DMS 273 (cell line): ENCODE results near the gene LRP11.

Experiments
- DNase-seq: peaks from one replicate; lab custom pipeline; 2025; ENCODE audit not compliant: unreplicated experiment; lab: John Stamatoyannopoulos, UW

Gene LRP11

GRCh38 chr6:149806127-149806526, 58.0 kb downstream of the LRP11 start:
- DNase-seq = no peak

GRCh38 chr6:149783551-149783950, 80.6 kb downstream of the LRP11 start:
- no peak for DNase-seq

- no peak for DNase-seq
Measured at GRCh38 chr6:149782337-149782736, 81.8 kb downstream of the LRP11 start.

GRCh38 chr6:149781715-149782114, 82.4 kb downstream of the LRP11 start:
- no peak for DNase-seq

GRCh38 chr6:149779644-149779963, 84.6 kb downstream of the LRP11 start:
- DNase-seq = no peak

- no peak for DNase-seq
Measured at GRCh38 chr6:149777624-149778023, 86.5 kb downstream of the LRP11 start.

- DNase-seq = no peak
Measured at GRCh38 chr6:149771925-149772324, 92.2 kb downstream of the LRP11 start.

GRCh38 chr6:149771185-149771584, 93.0 kb downstream of the LRP11 start:
- DNase-seq = no peak

- DNase-seq = no peak
Measured at GRCh38 chr6:149769676-149770075, 94.5 kb downstream of the LRP11 start.
